Esophagus mucosa (tissue), 1 donor: ENCODE results near the gene PADI6. TPM values are rescaled to one million over a fixed set of nuclear protein-coding genes. Genes with fewer than 3 reads are reported as not detected.

Source experiments
- ATAC-seq: fragments of 200-7000 bp; cut with Tn5 transposase; one replicate; pipeline ENCODE4 v1.9.1; 2020
- total RNA-seq: library from RNA; stranded (reverse); gene quantifications from one replicate; pipeline ENCODE4 v1.2.4, GENCODE V29; 2023
- donor health status: DM: yes; HTN: yes; CAD: no.

Gene PADI6
- total RNA-seq, 1 donor from 2014 or later = not detected

GRCh38 chr1:17436380-17437174, 64.6 kb downstream of the PADI6 start:
- no peak for ATAC-seq

- ATAC-seq = no peak
Measured at GRCh38 chr1:17437260-17437579, 65.2 kb downstream of the PADI6 start.

GRCh38 chr1:17437580-17438317, 65.8 kb downstream of the PADI6 start:
- ATAC-seq = peak; percentile 8

- ATAC-seq = peak; percentile 13
Measured at GRCh38 chr1:17438318-17439249, 66.6 kb downstream of the PADI6 start.

- peak; percentile 64 for ATAC-seq
Measured at GRCh38 chr1:17439250-17440073, 67.5 kb downstream of the PADI6 start, which contains the start of gene RCC2. Gene RCC2, minus strand, starts transcription at chr1:17439677. Its CDS starts 1,163 bp downstream, at chr1:17438514.

- ATAC-seq = peak; percentile 1
Measured at GRCh38 chr1:17440074-17440826, 68.3 kb downstream of the PADI6 start.

GRCh38 chr1:17440827-17441168, 68.8 kb downstream of the PADI6 start:
- ATAC-seq = no peak

- ATAC-seq = peak; percentile 81
Measured at GRCh38 chr1:17441265-17441992, 69.4 kb downstream of the PADI6 start.

GRCh38 chr1:17441993-17442357, 70.0 kb downstream of the PADI6 start:
- no peak for ATAC-seq

GRCh38 chr1:17442841-17443240, 70.8 kb downstream of the PADI6 start:
- ATAC-seq = no peak

- ATAC-seq = no peak
Measured at GRCh38 chr1:17447501-17447992, 75.6 kb downstream of the PADI6 start.

Other genes with a start within 250 kb of the PADI6 start
- 40.0 TPM for gene PADI1, start 167.1 kb upstream of the PADI6 start, total RNA-seq
- gene PADI3, start 123.1 kb upstream of the PADI6 start, total RNA-seq = 3.3 TPM
- gene PADI4, start 64.0 kb upstream of the PADI6 start, total RNA-seq = not detected
- gene RCC2, start 67.5 kb downstream of the PADI6 start, total RNA-seq = 73.5 TPM
- gene ARHGEF10L, start 167.5 kb downstream of the PADI6 start, total RNA-seq = 28.3 TPM